CD14-positive monocyte (primary cell): Measurements from ENCODE around the gene LSM3. TPM values are rescaled to one million over a fixed set of nuclear protein-coding genes. Genes with fewer than 3 reads are reported as not detected.

Source experiments
- DNase-seq, 3 donors: peaks; one replicate each; pipeline ENCODE4 v3.0.0-alpha.2; 2011 to 2022
- H2AFZ ChIP-seq: 2 replicates; pipeline ENCODE4 v1.6.0; 2012; ENCODE audit warnings: mild to moderate bottlenecking, low read depth, low read length, inconsistent platforms; ENCODE audit not compliant: insufficient read depth, poor library complexity, severe bottlenecking
- H3K27ac ChIP-seq, 2 donors: 1 replicate in 1 of 2; 2 replicates in 1 of 2; pipeline ENCODE4 v1.5.1; 2012 to 2013; ENCODE audit warnings: low read length in 2 of 2, control low read depth in 1 of 2, inconsistent platforms in 1 of 2, low read depth in 1 of 2, mild to moderate bottlenecking in 1 of 2
- H3K27me3 ChIP-seq, 2 donors: one replicate each; pipeline versions ENCODE4 v1.6.0 to v1.6.1; 2011 to 2013; ENCODE audit warnings: low read length in 2 of 2; ENCODE audit not compliant: control insufficient read depth in 2 of 2, insufficient read depth in 2 of 2
- H3K36me3 ChIP-seq, 2 donors: replicated peaks in 1 of 2; 1 replicate in 1 of 2; 2 replicates in 1 of 2; pipeline versions ENCODE4 v1.5.1 to v1.6.1; 2012 to 2013; ENCODE audit warnings: low read length in 2 of 2, control low read depth in 1 of 2, inconsistent platforms in 1 of 2, mild to moderate bottlenecking in 1 of 2; ENCODE audit not compliant: insufficient read depth in 2 of 2, control insufficient read depth in 1 of 2
- H3K4me1 ChIP-seq, 2 donors: 1 replicate in 1 of 2; 2 replicates in 1 of 2; pipeline versions ENCODE4 v1.5.1 to v1.6.1; 2012 to 2013; ENCODE audit warnings: low read length in 2 of 2, control low read depth in 1 of 2, inconsistent platforms in 1 of 2, mild to moderate bottlenecking in 1 of 2, moderate library complexity in 1 of 2; ENCODE audit not compliant: insufficient read depth in 2 of 2, control insufficient read depth in 1 of 2
- H3K4me2 ChIP-seq: replicated peaks from 2 replicates; pipeline ENCODE3; 2012; ENCODE audit warnings: low read length, moderate library complexity, mild to moderate bottlenecking; ENCODE audit not compliant: poor library complexity, severe bottlenecking; ENCODE audit errors: extremely low read depth
- H3K4me3 ChIP-seq, 3 experiments: fragments of 200-600 bp in 1 of 3; sonication (generic) in 1 of 3; replicated peaks in 1 of 3; 1 replicate in 2 of 3; 2 replicates in 1 of 3; pipeline ENCODE4 v1.5.1; 2011 to 2013; ENCODE audit warnings: low read length in 3 of 3, mild to moderate bottlenecking in 3 of 3, control low read depth in 2 of 3, low read depth in 2 of 3, inconsistent platforms in 1 of 3, moderate library complexity in 1 of 3
- H3K79me2 ChIP-seq: 2 replicates; pipeline ENCODE4 v1.6.0; 2012; ENCODE audit warnings: mild to moderate bottlenecking, control low read depth, inconsistent platforms, low read length, moderate library complexity; ENCODE audit not compliant: insufficient read depth
- H3K9ac ChIP-seq: 2 replicates; pipeline ENCODE4 v1.6.0; 2017; ENCODE audit warnings: low read length, mild to moderate bottlenecking; ENCODE audit not compliant: insufficient read depth, poor library complexity, severe bottlenecking
- H3K9me3 ChIP-seq, 2 donors: replicated peaks in 1 of 2; 1 replicate in 1 of 2; 2 replicates in 1 of 2; pipeline versions ENCODE4 v1.5.1 to v1.6.1; 2012 to 2013; ENCODE audit warnings: low read length in 2 of 2, control low read depth in 1 of 2; ENCODE audit not compliant: control insufficient read depth in 1 of 2, insufficient read depth in 1 of 2
- H4K20me1 ChIP-seq: 2 replicates; pipeline ENCODE4 v1.6.0; 2012; ENCODE audit warnings: mild to moderate bottlenecking, low read length, control low read depth, moderate library complexity; ENCODE audit not compliant: insufficient read depth
- H3K27ac Mint-ChIP-seq, 7 donors: one replicate each; pipeline ENCODE4 v1.8.0; 2020; ENCODE audit warnings: mild to moderate bottlenecking in 7 of 7, mixed read lengths in 7 of 7, moderate library complexity in 6 of 7, inconsistent platforms in 2 of 7
- H3K27me3 Mint-ChIP-seq, 3 donors: one replicate each; pipeline ENCODE4 v1.8.0; 2021 to 2022; ENCODE audit warnings: low read depth in 3 of 3, mild to moderate bottlenecking in 3 of 3, mixed read lengths in 3 of 3, moderate library complexity in 3 of 3, inconsistent platforms in 1 of 3
- H3K36me3 Mint-ChIP-seq, 2 donors: one replicate each; pipeline ENCODE4 v1.8.0; 2020; ENCODE audit warnings: mixed read lengths in 2 of 2, inconsistent platforms in 1 of 2, mild to moderate bottlenecking in 1 of 2
- H3K4me1 Mint-ChIP-seq: one replicate; pipeline ENCODE4 v1.8.0; 2020; ENCODE audit warnings: mild to moderate bottlenecking, mixed read lengths
- H3K4me3 Mint-ChIP-seq, 2 donors: one replicate each; pipeline ENCODE4 v1.8.0; 2020; ENCODE audit warnings: mild to moderate bottlenecking in 2 of 2, mixed read lengths in 2 of 2, moderate library complexity in 1 of 2
- H3K9me3 Mint-ChIP-seq, 7 donors: one replicate each; pipeline ENCODE4 v1.8.0; 2020 to 2022; ENCODE audit warnings: mixed read lengths in 7 of 7, mild to moderate bottlenecking in 6 of 7, moderate library complexity in 6 of 7, inconsistent platforms in 2 of 7
- WGBS: methylation state at CpG from one replicate; pipeline ENCODE4 v1.1.5; 2013; ENCODE audit warnings: missing lambda C conversion rate; ENCODE audit not compliant: insufficient coverage; 5-methylcytosine and 5-hydroxymethylcytosine counted together
- intact Hi-C, 2 donors: fragments of 100-400 bp; cut with micrococcal nuclease; formaldehyde crosslinking; loops; one replicate each; pipeline versions ENCODE4 v1.15.0 to v1.15.1; 2023
- polyA plus RNA-seq, 3 donors: library from polyadenylated mRNA; depleted of rRNA in 1 of 3; unstranded in 2 of 3; stranded (reverse) in 1 of 3; fragments of 300-500 nt in 2 of 3; fragments of >200 nt in 1 of 3; fragmentation: Illumina TruSeq in 2 of 3; gene quantifications; 1 replicate in 2 of 3; 2 replicates in 1 of 3; pipeline ENCODE4 v1.2.3, GENCODE V29; 2012 to 2021
- TF ChIP-seq, protein P1 (sequence below): fragments of 200-600 bp; IDR thresholded peaks from one replicate; pipeline ENCODE4 v1.8.0; 2022; ENCODE audit warnings: antibody characterized with exemption, mild to moderate bottlenecking

LSM3 gene
- polyA plus RNA-seq, 3 donors, result 4.1 to 23.2 (median 19.8) TPM

DNA sequence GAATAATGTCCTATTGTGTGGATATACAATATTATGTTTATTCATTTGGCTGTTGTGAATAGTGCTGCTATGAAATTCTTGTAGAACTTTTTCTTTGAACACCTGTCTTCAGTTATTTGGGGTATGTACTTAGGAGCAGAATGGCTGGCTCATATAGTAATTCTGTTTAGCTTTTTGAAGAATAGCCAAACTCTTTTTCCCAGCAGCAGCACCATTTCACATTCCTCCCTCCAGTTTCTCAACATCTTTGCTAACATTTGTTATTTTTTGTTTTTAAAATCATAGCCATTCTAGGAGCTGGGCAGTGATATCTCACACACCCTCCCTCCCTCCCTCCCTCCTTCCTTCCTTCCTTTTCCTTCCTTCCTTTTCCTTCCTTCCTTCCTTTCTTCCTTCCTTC is 39.7 kb downstream of the LSM3 start:
- H3K4me2 ChIP-seq, result no peak overlapping the region
- TF ChIP-seq, protein P1, sequence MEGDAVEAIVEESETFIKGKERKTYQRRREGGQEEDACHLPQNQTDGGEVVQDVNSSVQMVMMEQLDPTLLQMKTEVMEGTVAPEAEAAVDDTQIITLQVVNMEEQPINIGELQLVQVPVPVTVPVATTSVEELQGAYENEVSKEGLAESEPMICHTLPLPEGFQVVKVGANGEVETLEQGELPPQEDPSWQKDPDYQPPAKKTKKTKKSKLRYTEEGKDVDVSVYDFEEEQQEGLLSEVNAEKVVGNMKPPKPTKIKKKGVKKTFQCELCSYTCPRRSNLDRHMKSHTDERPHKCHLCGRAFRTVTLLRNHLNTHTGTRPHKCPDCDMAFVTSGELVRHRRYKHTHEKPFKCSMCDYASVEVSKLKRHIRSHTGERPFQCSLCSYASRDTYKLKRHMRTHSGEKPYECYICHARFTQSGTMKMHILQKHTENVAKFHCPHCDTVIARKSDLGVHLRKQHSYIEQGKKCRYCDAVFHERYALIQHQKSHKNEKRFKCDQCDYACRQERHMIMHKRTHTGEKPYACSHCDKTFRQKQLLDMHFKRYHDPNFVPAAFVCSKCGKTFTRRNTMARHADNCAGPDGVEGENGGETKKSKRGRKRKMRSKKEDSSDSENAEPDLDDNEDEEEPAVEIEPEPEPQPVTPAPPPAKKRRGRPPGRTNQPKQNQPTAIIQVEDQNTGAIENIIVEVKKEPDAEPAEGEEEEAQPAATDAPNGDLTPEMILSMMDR, result no peak
- Mint-ChIP-seq H3K4me3 (no peak overlapping the region), H3K27ac (no peak overlapping the region), H3K4me1 (peaks cover 13% of the 10 kb centered on the region), H3K27me3 (peaks cover 0 to 4% (median 3%) of the 10 kb centered on the region in 3 donors), H3K9me3 (peaks cover 8 to 19% (median 11%) of the 10 kb centered on the region in 7 donors), H3K36me3 (no peaks in the 10 kb centered on the region)
- H2AFZ ChIP-seq, result no peak overlapping the region
- H4K20me1 ChIP-seq, result no peaks in the 10 kb centered on the region
- H3K27me3 ChIP-seq, result no peaks in the 10 kb centered on the region
- peaks cover 0 to 6% of the 10 kb centered on the region in 2 donors for H3K9me3 ChIP-seq
- H3K4me1 ChIP-seq, result no peaks in the 10 kb centered on the region
- H3K79me2 ChIP-seq, result no peaks in the 10 kb centered on the region
- H3K4me3 ChIP-seq, result no peak overlapping the region
- intact Hi-C loops, result no loop called here
- no peaks in the 10 kb centered on the region for H3K36me3 ChIP-seq
- H3K9ac ChIP-seq, result no peak overlapping the region
- no peak for DNase-seq
- H3K27ac ChIP-seq, result no peak overlapping the region

DNA sequence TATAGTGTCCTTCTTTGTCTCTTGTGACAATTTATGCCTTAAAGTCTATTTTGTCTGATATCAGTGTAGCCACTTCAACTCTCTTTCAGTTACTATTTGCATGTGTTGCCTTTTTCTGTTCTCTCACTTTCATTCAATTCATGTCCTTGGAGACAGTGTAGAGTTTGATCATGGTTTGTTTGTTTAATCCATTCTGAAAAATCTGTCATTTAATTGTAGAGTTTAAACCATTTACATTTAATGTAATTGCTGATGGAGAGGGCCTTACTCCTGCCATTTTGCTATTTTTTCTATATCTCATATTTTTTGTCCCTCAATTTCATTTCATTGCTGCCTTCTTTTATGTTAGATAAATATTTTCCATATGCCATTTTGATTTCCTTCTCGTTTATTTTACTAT is 42.3 kb downstream of the LSM3 start:
- Histone ChIP-seq H3K27me3 (no peaks in the 10 kb centered on the region), H3K79me2 (no peaks in the 10 kb centered on the region), H3K36me3 (no peaks in the 10 kb centered on the region), H3K9me3 (peaks cover 0 to 6% of the 10 kb centered on the region in 2 donors), H4K20me1 (no peaks in the 10 kb centered on the region), H3K4me3 (no peak overlapping the region), H3K4me1 (peaks cover 4 to 6% of the 10 kb centered on the region in 2 donors), H3K9ac (no peak overlapping the region), H3K4me2 (no peak overlapping the region), H3K27ac (no peak overlapping the region), H2AFZ (no peak overlapping the region)
- TF ChIP-seq, protein P1, result no peak
- no CpG with 5 or more reads among the region's 1 CpG for WGBS
- no peak for DNase-seq
- H3K27ac Mint-ChIP-seq, result no peak overlapping the region
- peaks cover 0 to 2% (median 1%) of the 10 kb centered on the region in 3 donors for H3K27me3 Mint-ChIP-seq
- peaks cover 21% of the 10 kb centered on the region for H3K4me1 Mint-ChIP-seq
- intact Hi-C loops, result no loop called here
- H3K9me3 Mint-ChIP-seq, result peaks cover 8 to 19% (median 11%) of the 10 kb centered on the region in 7 donors
- no peaks in the 10 kb centered on the region for H3K36me3 Mint-ChIP-seq
- no peak overlapping the region for H3K4me3 Mint-ChIP-seq
